Osteocyte (in vitro differentiated cells): ENCODE results near the gene USP17L27. TPM values are rescaled to one million over a fixed set of nuclear protein-coding genes. Genes with fewer than 3 reads are reported as not detected.
"Not testable (repeated sequence)": the region's sequence is repeated elsewhere in the genome, so short reads cannot be mapped to it uniquely, and the experiment has no call there.

Source experiments
- DNase-seq: peaks from one replicate; pipeline ENCODE4 v3.0.0; 2021; ENCODE audit warnings: mixed read lengths; ENCODE audit not compliant: unreplicated experiment; ENCODE audit errors: extremely low spot score
- H3K27ac Mint-ChIP-seq: one replicate; pipeline ENCODE4 v1.8.0; 2021; ENCODE audit warnings: mild to moderate bottlenecking, mixed read lengths; ENCODE audit not compliant: unreplicated experiment
- H3K27me3 Mint-ChIP-seq: one replicate; pipeline ENCODE4 v1.8.0; 2021; ENCODE audit warnings: mixed read lengths; ENCODE audit not compliant: unreplicated experiment
- H3K36me3 Mint-ChIP-seq: one replicate; pipeline ENCODE4 v1.8.0; 2021; ENCODE audit warnings: mixed read lengths; ENCODE audit not compliant: unreplicated experiment
- H3K4me1 Mint-ChIP-seq: one replicate; pipeline ENCODE4 v1.8.0; 2021; ENCODE audit warnings: mixed read lengths; ENCODE audit not compliant: unreplicated experiment
- H3K4me3 Mint-ChIP-seq: one replicate; pipeline ENCODE4 v1.8.0; 2021; ENCODE audit warnings: mild to moderate bottlenecking, moderate library complexity, mixed read lengths; ENCODE audit not compliant: unreplicated experiment
- H3K9me3 Mint-ChIP-seq: one replicate; pipeline ENCODE4 v1.8.0; 2021; ENCODE audit warnings: mixed read lengths; ENCODE audit not compliant: unreplicated experiment
- long read RNA-seq: library from polyadenylated mRNA; unstranded; transcript quantifications from one replicate; pipeline ENCODE4 v2.0.0, GENCODE V29; 2021
- total RNA-seq: library from RNA; stranded (reverse); gene quantifications from 2 replicates; pipeline ENCODE4 v1.2.1, GENCODE V29; 2021

The USP17L27 gene
- not detected in 2 replicates for total RNA-seq
- long read RNA-seq: 0 reads

- not testable (repeated sequence) for H3K4me3 Mint-ChIP-seq, H3K4me1 Mint-ChIP-seq, H3K27me3 Mint-ChIP-seq, H3K27ac Mint-ChIP-seq, DNase-seq, H3K36me3 Mint-ChIP-seq, H3K9me3 Mint-ChIP-seq
Observed at GRCh38 chr4:9343848-9344247, at the start of gene USP17L27. Gene USP17L27 (plus strand): TSS chr4:9344148. CDS start chr4:9344148, 0 bp downstream.

GRCh38 chr4:9324191-9324590 is 19.8 kb upstream of the USP17L27 start:
- H3K27ac Mint-ChIP-seq, H3K4me1 Mint-ChIP-seq, H3K36me3 Mint-ChIP-seq, H3K9me3 Mint-ChIP-seq, H3K27me3 Mint-ChIP-seq, DNase-seq, H3K4me3 Mint-ChIP-seq: not testable (repeated sequence)

GRCh38 chr4:9324865-9325264 is 19.1 kb upstream of the USP17L27 start, which contains the start of gene USP17L24:
Gene USP17L24 (plus strand): TSS chr4:9325165. CDS start chr4:9325165, 0 bp downstream.
- not testable (repeated sequence) for H3K27me3 Mint-ChIP-seq, H3K4me1 Mint-ChIP-seq, DNase-seq, H3K27ac Mint-ChIP-seq, H3K36me3 Mint-ChIP-seq, H3K9me3 Mint-ChIP-seq, H3K4me3 Mint-ChIP-seq

- not testable (repeated sequence) for H3K9me3 Mint-ChIP-seq, DNase-seq, H3K4me1 Mint-ChIP-seq, H3K27ac Mint-ChIP-seq, H3K4me3 Mint-ChIP-seq, H3K36me3 Mint-ChIP-seq, H3K27me3 Mint-ChIP-seq
Observed at GRCh38 chr4:9329611-9330010, 14.3 kb upstream of the USP17L27 start, which contains the start of gene USP17L25. Gene USP17L25 (plus strand): TSS chr4:9329911. CDS start chr4:9329911, 0 bp downstream.

- not testable (repeated sequence) for H3K27me3 Mint-ChIP-seq, H3K27ac Mint-ChIP-seq, DNase-seq, H3K4me3 Mint-ChIP-seq, H3K36me3 Mint-ChIP-seq, H3K9me3 Mint-ChIP-seq, H3K4me1 Mint-ChIP-seq
Observed at GRCh38 chr4:9334358-9334757, 9.6 kb upstream of the USP17L27 start, which contains the start of gene USP17L26. Gene USP17L26 (plus strand): TSS chr4:9334658. CDS start chr4:9334658, 0 bp downstream.

- H3K27me3 Mint-ChIP-seq, H3K4me1 Mint-ChIP-seq, DNase-seq, H3K36me3 Mint-ChIP-seq, H3K9me3 Mint-ChIP-seq, H3K4me3 Mint-ChIP-seq, H3K27ac Mint-ChIP-seq: not testable (repeated sequence)
Observed at GRCh38 chr4:9339103-9339502, 4.8 kb upstream of the USP17L27 start, which contains the start of gene USP17L5. Gene USP17L5 (plus strand): TSS chr4:9339403. CDS start chr4:9339403, 0 bp downstream.

GRCh38 chr4:9348593-9348992 is 4.6 kb downstream of the USP17L27 start, which contains the start of gene USP17L28:
Gene USP17L28 (plus strand): TSS chr4:9348893. CDS start chr4:9348893, 0 bp downstream.
- not testable (repeated sequence) for H3K4me3 Mint-ChIP-seq, H3K36me3 Mint-ChIP-seq, H3K27me3 Mint-ChIP-seq

GRCh38 chr4:9350866-9351265 is 6.9 kb downstream of the USP17L27 start:
- not testable (repeated sequence) for H3K36me3 Mint-ChIP-seq, H3K4me1 Mint-ChIP-seq, DNase-seq, H3K27me3 Mint-ChIP-seq, H3K27ac Mint-ChIP-seq, H3K4me3 Mint-ChIP-seq, H3K9me3 Mint-ChIP-seq

More at GRCh38 chr4:9348593-9348992, 4.6 kb downstream of the USP17L27 start, which contains the start of gene USP17L28:
- H3K27ac Mint-ChIP-seq, DNase-seq, H3K9me3 Mint-ChIP-seq, H3K4me1 Mint-ChIP-seq: not testable (repeated sequence)

- not testable (repeated sequence) for H3K9me3 Mint-ChIP-seq, H3K4me1 Mint-ChIP-seq, H3K4me3 Mint-ChIP-seq, H3K27me3 Mint-ChIP-seq, H3K27ac Mint-ChIP-seq, H3K36me3 Mint-ChIP-seq, DNase-seq
Observed at GRCh38 chr4:9353338-9353737, 9.4 kb downstream of the USP17L27 start, which contains the start of gene USP17L29. Gene USP17L29 (plus strand): TSS chr4:9353638. CDS start chr4:9353638, 0 bp downstream.

- not testable (repeated sequence) for H3K4me3 Mint-ChIP-seq, DNase-seq, H3K9me3 Mint-ChIP-seq, H3K27ac Mint-ChIP-seq, H3K27me3 Mint-ChIP-seq, H3K4me1 Mint-ChIP-seq, H3K36me3 Mint-ChIP-seq
Observed at GRCh38 chr4:9362829-9363228, 18.9 kb downstream of the USP17L27 start, which contains the start of gene USP17L30. Gene USP17L30 (plus strand): TSS chr4:9363129. CDS start chr4:9363129, 0 bp downstream.

GRCh38 chr4:9379881-9380280 is 35.9 kb downstream of the USP17L27 start:
- DNase-seq, H3K27me3 Mint-ChIP-seq: not testable (repeated sequence)

More at GRCh38 chr4:9379881-9380280, 35.9 kb downstream of the USP17L27 start:
- not testable (repeated sequence) for H3K4me3 Mint-ChIP-seq, H3K4me1 Mint-ChIP-seq, H3K9me3 Mint-ChIP-seq, H3K36me3 Mint-ChIP-seq, H3K27ac Mint-ChIP-seq
